ENCODE results near the gene TERC. TPM values are rescaled to one million over a fixed set of nuclear protein-coding genes. Genes with fewer than 3 reads are reported as not detected.

The TERC gene
- total and polyA plus RNA-seq, 3 donors from 2014 or later: 512 to 1,059 TPM; not detected in 1

GRCh38 chr3:169811631-169812331, 46.9 kb upstream of the TERC start:
- TF ChIP-seq, protein P1, sequence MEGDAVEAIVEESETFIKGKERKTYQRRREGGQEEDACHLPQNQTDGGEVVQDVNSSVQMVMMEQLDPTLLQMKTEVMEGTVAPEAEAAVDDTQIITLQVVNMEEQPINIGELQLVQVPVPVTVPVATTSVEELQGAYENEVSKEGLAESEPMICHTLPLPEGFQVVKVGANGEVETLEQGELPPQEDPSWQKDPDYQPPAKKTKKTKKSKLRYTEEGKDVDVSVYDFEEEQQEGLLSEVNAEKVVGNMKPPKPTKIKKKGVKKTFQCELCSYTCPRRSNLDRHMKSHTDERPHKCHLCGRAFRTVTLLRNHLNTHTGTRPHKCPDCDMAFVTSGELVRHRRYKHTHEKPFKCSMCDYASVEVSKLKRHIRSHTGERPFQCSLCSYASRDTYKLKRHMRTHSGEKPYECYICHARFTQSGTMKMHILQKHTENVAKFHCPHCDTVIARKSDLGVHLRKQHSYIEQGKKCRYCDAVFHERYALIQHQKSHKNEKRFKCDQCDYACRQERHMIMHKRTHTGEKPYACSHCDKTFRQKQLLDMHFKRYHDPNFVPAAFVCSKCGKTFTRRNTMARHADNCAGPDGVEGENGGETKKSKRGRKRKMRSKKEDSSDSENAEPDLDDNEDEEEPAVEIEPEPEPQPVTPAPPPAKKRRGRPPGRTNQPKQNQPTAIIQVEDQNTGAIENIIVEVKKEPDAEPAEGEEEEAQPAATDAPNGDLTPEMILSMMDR (IDR thresholded peaks at IDR 0.05): no peak
- TF ChIP-seq POLR2A (IDR thresholded peaks at IDR 0.05): no peak
- Histone ChIP-seq H3K27me3 (no peaks in the 10 kb centered on the region), H3K4me1 (no peaks in the 10 kb centered on the region), H3K4me3 (peak overlapping the region; percentile 67 to 82), H3K9me3 (no peaks in the 10 kb centered on the region), H3K27ac (peak overlapping the region; percentile 36 to 76), H3K36me3 (ENCODE audit: low read depth, missing control alignments) (no peaks in the 10 kb centered on the region)
- 2% methylated on average over 18 to 27 of the region's 29 CpGs for WGBS, 2 donors
- intact Hi-C loops (cut with DNase I; ENCODE audit: low total_unique reads): no loop called here
- peak; percentile 35 for DNase-seq

DNA sequence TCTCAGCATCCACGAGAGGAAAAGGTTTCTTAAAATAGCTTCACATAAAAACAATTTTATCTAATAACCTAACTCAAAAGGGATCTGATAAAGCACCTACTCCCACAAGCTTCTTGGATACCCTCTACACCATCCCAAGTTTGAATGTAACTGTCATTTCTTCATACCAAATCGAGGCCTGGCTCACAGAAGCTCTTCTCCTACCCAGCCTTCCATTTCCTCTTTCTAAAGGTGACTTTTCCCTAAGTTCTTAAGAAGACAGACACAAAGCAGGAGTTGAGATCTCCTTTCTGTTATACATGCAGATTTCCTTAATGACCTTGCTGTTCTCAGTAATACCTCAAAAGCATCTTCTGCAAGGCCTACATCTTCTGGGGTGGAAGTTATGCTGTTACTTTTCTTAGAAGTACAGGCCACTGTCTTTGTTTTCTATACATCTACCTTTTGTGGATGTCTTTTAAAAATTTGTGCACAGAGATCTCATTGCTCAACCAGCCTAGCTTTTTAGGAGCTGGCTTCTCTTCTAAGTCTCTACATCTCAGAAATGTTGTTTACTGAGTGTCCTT, 44.5 kb upstream of the TERC start:
- no peaks in the 10 kb centered on the region for H3K36me3 ChIP-seq (ENCODE audit: low read depth, missing control alignments)
- intact Hi-C loops (cut with DNase I; ENCODE audit: low total_unique reads): no loop called here
- TF ChIP-seq POLR2A (IDR thresholded peaks at IDR 0.05): no peak
- TF ChIP-seq, protein P1 (IDR thresholded peaks at IDR 0.05): no peak
- 40 to 41% methylated on average over 2 of the region's 2 CpGs for WGBS, 2 donors
- no peak for DNase-seq
- H3K9me3 ChIP-seq: no peaks in the 10 kb centered on the region
- H3K4me3 ChIP-seq: no peak overlapping the region
- H3K4me1 ChIP-seq: no peaks in the 10 kb centered on the region
- H3K27ac ChIP-seq: no peak overlapping the region
- no peaks in the 10 kb centered on the region for H3K27me3 ChIP-seq

DNA sequence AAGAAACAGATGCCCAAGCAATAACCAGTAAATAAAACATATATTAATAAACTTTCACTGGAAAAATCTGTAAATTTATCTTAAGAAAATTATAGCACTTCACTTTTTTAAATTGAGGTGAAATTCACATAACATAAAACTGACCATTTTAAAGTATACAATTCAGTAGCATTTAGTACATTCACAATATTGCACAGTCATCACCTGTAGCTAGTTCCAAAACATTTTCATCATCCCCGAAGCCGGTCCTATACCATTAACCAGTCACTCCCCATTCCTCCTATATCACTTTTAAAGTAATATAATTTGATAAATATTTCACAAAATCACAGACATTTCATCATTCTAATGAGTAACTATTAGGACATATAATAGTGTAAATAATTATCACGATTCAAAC, 39.8 kb upstream of the TERC start:
- Histone ChIP-seq H3K9me3 (no peaks in the 10 kb centered on the region), H3K27ac (no peak overlapping the region), H3K4me3 (no peak overlapping the region), H3K36me3 (ENCODE audit: low read depth, missing control alignments) (no peaks in the 10 kb centered on the region), H3K27me3 (no peaks in the 10 kb centered on the region), H3K4me1 (no peaks in the 10 kb centered on the region)
- TF ChIP-seq, protein P1 (IDR thresholded peaks at IDR 0.05): no peak
- no peak for TF ChIP-seq POLR2A (IDR thresholded peaks at IDR 0.05)
- no peak for DNase-seq
- 89 to 92% methylated on average over 3 of the region's 3 CpGs for WGBS, 2 donors
- intact Hi-C loops (cut with DNase I; ENCODE audit: low total_unique reads): no loop called here

DNA sequence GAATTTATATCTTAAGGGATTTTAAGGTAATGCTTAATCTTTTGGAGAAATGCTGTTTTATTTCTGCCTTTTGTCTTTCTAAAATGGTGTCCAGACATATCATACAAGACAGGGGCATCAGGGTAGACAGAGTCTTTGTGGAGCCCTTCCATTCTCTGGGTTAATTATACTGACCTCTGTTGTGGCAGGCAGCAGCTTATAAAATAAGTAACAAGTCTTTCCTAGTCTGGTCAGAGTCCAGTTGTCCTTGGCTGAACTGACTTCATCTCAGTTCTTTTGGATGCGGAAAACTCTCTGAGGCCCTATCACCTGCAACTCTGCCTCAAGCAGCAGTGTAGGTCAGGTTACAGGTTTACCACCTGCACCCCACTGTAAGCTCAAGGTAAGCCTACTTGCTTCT, 27.5 kb upstream of the TERC start:
- TF ChIP-seq POLR2A (IDR thresholded peaks at IDR 0.05): no peak
- TF ChIP-seq, protein P1 (IDR thresholded peaks at IDR 0.05): no peak
- intact Hi-C loops (cut with DNase I; ENCODE audit: low total_unique reads): no loop called here
- WGBS, 2 donors: 75 to 90% methylated on average over 1 of the region's 1 CpG

More for the DNA sequence above, 27.5 kb upstream of the TERC start:
- DNase-seq: no peak
- no peak overlapping the region for H3K4me3 ChIP-seq
- H3K9me3 ChIP-seq: no peaks in the 10 kb centered on the region
- H3K36me3 ChIP-seq (ENCODE audit: low read depth, missing control alignments): no peaks in the 10 kb centered on the region
- no peaks in the 10 kb centered on the region for H3K27me3 ChIP-seq
- no peak overlapping the region for H3K27ac ChIP-seq
- H3K4me1 ChIP-seq: no peaks in the 10 kb centered on the region

Data from testis (tissue), 3 donors.